Measurements from ENCODE around the gene MRPS24. TPM values are rescaled to one million over a fixed set of nuclear protein-coding genes. Genes with fewer than 3 reads are reported as not detected.

The MRPS24 gene
- total RNA-seq, 2 donors from 2014 or later = 102 to 160 TPM

- no peak overlapping the region for H3K27ac ChIP-seq
- H3K9me3 ChIP-seq = no peaks in the 10 kb centered on the region
- H3K27me3 ChIP-seq = no peaks in the 10 kb centered on the region
- DNase-seq = no peak
- H3K4me1 ChIP-seq = no peaks in the 10 kb centered on the region
- no peak overlapping the region for H3K4me3 ChIP-seq
- no peaks in the 10 kb centered on the region for H3K36me3 ChIP-seq
- intact Hi-C loops (cut with DNase I) = no loop called here
- H3K9ac ChIP-seq (ENCODE audit: low read depth in 2 of 2, low read length in 2 of 2) = no peak overlapping the region
- TF ChIP-seq CTCF (IDR thresholded peaks at IDR 0.05) = no peak
These were observed 13.0 kb downstream of the MRPS24 start for GRCh38 chr7:43856316-43856715.

DNA sequence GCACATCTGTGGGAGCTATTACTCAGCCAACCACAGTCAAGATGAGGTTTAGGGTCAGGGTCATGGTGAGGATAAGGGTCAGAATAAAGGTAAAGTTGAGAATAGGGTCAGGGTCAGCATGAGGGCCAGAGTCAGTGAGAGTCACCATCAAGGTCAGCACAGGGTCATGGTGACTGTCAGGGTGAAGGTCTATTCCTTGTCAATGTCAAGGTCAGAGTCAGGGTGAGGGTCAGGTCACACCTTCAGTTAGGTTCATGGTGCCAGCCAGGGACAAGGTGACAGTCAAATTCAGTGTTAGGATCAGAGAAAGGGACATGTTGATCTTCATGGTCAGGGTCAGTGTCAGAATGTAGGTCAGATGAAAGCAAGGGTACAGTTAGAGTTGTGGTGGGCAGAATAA is 14.1 kb downstream of the MRPS24 start:
- TF ChIP-seq CTCF (IDR thresholded peaks at IDR 0.05) = no peak
- no peaks in the 10 kb centered on the region for H3K36me3 ChIP-seq
- H3K4me1 ChIP-seq = no peaks in the 10 kb centered on the region
- no peak for DNase-seq
- no peaks in the 10 kb centered on the region for H3K9me3 ChIP-seq
- no peak overlapping the region for H3K4me3 ChIP-seq
- no peak overlapping the region for H3K9ac ChIP-seq (ENCODE audit: low read depth in 2 of 2, low read length in 2 of 2)
- H3K27ac ChIP-seq = no peak overlapping the region
- H3K27me3 ChIP-seq = no peaks in the 10 kb centered on the region
- intact Hi-C loops (cut with DNase I) = no loop called here

- no peak for TF ChIP-seq CTCF (IDR thresholded peaks at IDR 0.05)
These were observed 17.5 kb downstream of the MRPS24 start for GRCh38 chr7:43851805-43852204.

GRCh38 chr7:43850348-43851116 is 18.8 kb downstream of the MRPS24 start:
- Histone ChIP-seq H3K9ac (ENCODE audit: low read depth in 2 of 2, low read length in 2 of 2) (no peak overlapping the region), H3K27ac (no peak overlapping the region), H3K36me3 (no peaks in the 10 kb centered on the region), H3K27me3 (no peaks in the 10 kb centered on the region), H3K4me3 (no peak overlapping the region), H3K9me3 (no peaks in the 10 kb centered on the region), H3K4me1 (no peaks in the 10 kb centered on the region)
- intact Hi-C loops (cut with DNase I) = no loop called here
- TF ChIP-seq CTCF (IDR thresholded peaks at IDR 0.05) = no peak
- DNase-seq = no peak

More at GRCh38 chr7:43851805-43852204, 17.5 kb downstream of the MRPS24 start:
- H3K36me3 ChIP-seq = no peaks in the 10 kb centered on the region
- H3K9me3 ChIP-seq = no peaks in the 10 kb centered on the region
- H3K27me3 ChIP-seq = no peaks in the 10 kb centered on the region
- no peak overlapping the region for H3K27ac ChIP-seq
- intact Hi-C loops (cut with DNase I) = no loop called here
- no peak overlapping the region for H3K4me3 ChIP-seq
- no peaks in the 10 kb centered on the region for H3K4me1 ChIP-seq
- DNase-seq = no peak
- H3K9ac ChIP-seq (ENCODE audit: low read depth in 2 of 2, low read length in 2 of 2) = no peak overlapping the region

GRCh38 chr7:43849047-43849446 is 20.3 kb downstream of the MRPS24 start:
- Histone ChIP-seq H3K4me3 (no peak overlapping the region), H3K9ac (ENCODE audit: low read depth in 2 of 2, low read length in 2 of 2) (no peak overlapping the region), H3K36me3 (no peaks in the 10 kb centered on the region), H3K27me3 (no peaks in the 10 kb centered on the region), H3K9me3 (no peaks in the 10 kb centered on the region), H3K27ac (no peak overlapping the region), H3K4me1 (no peaks in the 10 kb centered on the region)
- intact Hi-C loops (cut with DNase I) = no loop called here
- no peak for TF ChIP-seq CTCF (IDR thresholded peaks at IDR 0.05)
- no peak for DNase-seq

Data from colonic mucosa (tissue), 4 donors.